Muscle of leg (tissue), 11 donors: ENCODE measurements around the gene RAB43. TPM values are rescaled to one million over a fixed set of nuclear protein-coding genes. Genes with fewer than 3 reads are reported as not detected.

Experiments used
- DNase-seq: peaks from one replicate; pipeline ENCODE4 v3.0.0; 2013
- H3K27ac ChIP-seq: one replicate; pipeline ENCODE4 v1.5.1; 2013; ENCODE audit warnings: mild to moderate bottlenecking, low read length, control low read depth
- H3K27me3 ChIP-seq: one replicate; pipeline ENCODE4 v1.6.1; 2013; ENCODE audit warnings: low read length; ENCODE audit not compliant: control insufficient read depth, insufficient read depth
- H3K36me3 ChIP-seq: one replicate; pipeline ENCODE4 v1.6.1; 2013; ENCODE audit warnings: low read length; ENCODE audit not compliant: control insufficient read depth, insufficient read depth
- H3K4me1 ChIP-seq: one replicate; pipeline ENCODE4 v1.6.1; 2013; ENCODE audit warnings: low read length; ENCODE audit not compliant: control insufficient read depth, insufficient read depth
- H3K4me3 ChIP-seq: one replicate; pipeline ENCODE4 v1.5.1; 2013; ENCODE audit warnings: low read length, control low read depth
- H3K9me3 ChIP-seq: replicated peaks from 2 replicates; pipeline ENCODE4 v1.6.1; 2013; ENCODE audit warnings: low read depth, low read length; ENCODE audit not compliant: control insufficient read depth
- WGBS: methylation state at CpG from one replicate; pipeline ENCODE4 v1.1.5; 2013; ENCODE audit warnings: missing lambda C conversion rate; ENCODE audit not compliant: insufficient coverage; 5-methylcytosine and 5-hydroxymethylcytosine counted together
- polyA plus RNA-seq, 8 donors: library from polyadenylated mRNA; unstranded; fragments of 120-200 nt; gene quantifications; one replicate each; pipeline versions ENCODE4 v1.2.1 to v1.2.3, GENCODE V29; 2013; ENCODE audit warnings: inconsistent platforms in 1 of 8, low replicate concordance in 1 of 8; ENCODE audit not compliant: insufficient read length in 8 of 8, insufficient read depth in 1 of 8
- total RNA-seq: library from RNA; stranded (reverse); fragments of 120-200 nt; gene quantifications from one replicate; pipeline ENCODE4 v1.2.4, GENCODE V29; 2013

Gene RAB43
- total and polyA plus RNA-seq, 9 donors, result 1.6 to 4.2 (median 2.7) TPM

DNA sequence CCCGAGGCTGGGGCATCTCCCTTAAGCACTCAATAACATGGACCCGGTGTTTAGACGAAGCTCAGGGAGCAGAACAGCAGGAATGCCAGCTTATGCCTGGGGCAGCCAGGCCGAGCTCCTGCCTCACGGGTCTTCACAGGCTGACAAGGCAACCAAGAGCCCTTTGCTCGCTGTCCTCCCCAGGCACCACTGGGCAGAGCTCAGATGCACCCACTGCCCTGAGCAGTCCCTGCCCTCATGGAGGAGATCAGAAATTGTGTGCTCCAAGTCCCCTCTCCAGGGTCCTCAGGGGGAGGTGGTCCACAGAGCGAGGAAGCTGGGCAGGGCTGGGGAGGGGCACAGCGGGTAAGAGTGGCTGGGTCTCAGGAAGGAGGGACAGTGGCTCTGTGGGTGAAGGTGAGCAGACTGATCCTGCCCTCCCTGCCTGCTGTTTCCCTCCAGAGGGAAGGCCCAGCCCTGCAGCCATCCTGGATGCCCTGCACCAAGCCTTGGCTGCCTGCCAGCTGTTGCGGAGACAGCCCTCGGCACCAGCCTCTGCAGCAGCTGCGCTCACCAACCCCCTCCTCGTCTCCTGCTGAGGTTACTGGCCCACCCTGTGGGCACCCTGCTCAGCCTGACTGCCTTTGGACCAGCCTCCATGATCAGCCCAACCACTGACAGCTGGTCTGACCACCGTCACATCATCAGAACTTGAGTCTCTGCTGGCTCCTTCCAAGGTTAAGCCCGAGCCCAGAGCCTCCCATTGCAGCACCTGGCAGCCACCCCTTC is 82.1 kb downstream of the RAB43 start:
- peaks cover 5% of the 10 kb centered on the region for H3K9me3 ChIP-seq
- peaks cover 7% of the 10 kb centered on the region for H3K27me3 ChIP-seq
- H3K36me3 ChIP-seq, result no peaks in the 10 kb centered on the region
- no peak overlapping the region for H3K4me3 ChIP-seq
- peaks cover 5% of the 10 kb centered on the region for H3K4me1 ChIP-seq
- DNase-seq, result peak; percentile 47
- no peak overlapping the region for H3K27ac ChIP-seq
- WGBS, result 51% methylated on average over 11 of the region's 14 CpGs

DNA sequence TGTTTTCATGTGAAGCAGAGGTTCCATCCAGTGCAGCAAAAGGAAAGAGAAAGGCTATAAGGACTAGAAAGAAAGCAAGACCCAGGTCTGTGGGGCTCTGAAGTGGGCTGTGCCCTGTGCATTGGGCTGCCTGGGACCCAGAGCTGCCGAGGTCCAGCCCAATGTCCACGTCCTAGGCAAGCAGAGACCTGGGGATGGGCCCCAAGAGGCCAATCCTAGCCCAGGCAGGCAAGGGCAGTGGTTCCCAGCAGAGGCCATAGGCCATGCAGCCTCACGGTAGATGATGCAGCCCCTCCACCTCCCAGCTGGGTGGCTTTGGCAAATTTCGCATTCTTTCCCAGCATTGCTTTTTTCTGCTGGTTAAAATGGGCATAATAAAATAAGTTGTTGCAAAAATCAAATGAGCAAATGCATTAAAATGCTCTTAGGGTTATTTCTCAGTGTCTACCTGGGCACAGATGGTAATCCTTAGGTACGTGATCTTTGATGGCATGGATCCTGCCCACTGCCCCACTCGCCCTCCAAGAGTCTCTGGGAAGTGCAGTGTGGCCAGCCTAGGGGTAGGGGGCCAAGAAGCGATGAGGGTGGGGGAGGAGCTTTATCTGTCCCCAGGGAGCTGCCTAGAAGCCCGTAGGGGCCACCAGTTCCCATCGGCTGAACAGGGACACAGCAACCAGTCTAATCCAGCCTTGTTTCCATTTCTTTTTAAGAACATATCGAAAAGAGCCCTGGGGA is 83.3 kb downstream of the RAB43 start:
- Histone ChIP-seq H3K4me3 (no peak overlapping the region), H3K4me1 (peaks cover 5% of the 10 kb centered on the region), H3K27ac (no peak overlapping the region), H3K9me3 (no peaks in the 10 kb centered on the region), H3K27me3 (peaks cover 3% of the 10 kb centered on the region), H3K36me3 (no peaks in the 10 kb centered on the region)
- DNase-seq, result no peak
- WGBS, result 61% methylated on average over 4 of the region's 10 CpGs

Other genes starting within 250 kb of the RAB43 start
- 25.6 TPM for gene ACAD9, start 242.2 kb downstream of the RAB43 start, total RNA-seq
- 10 to 100 TPM; 22.7 to 30.4 (median 25.7) TPM for gene ACAD9, start 242.2 kb downstream of the RAB43 start, polyA plus RNA-seq
- 0.27 TPM for gene CFAP92, start 127.7 kb downstream of the RAB43 start, total RNA-seq
- 1 to 10 TPM in 2 of 8 donors, under 1 TPM in 6; 0.55 to 1.1 (median 0.66) TPM for gene CFAP92, start 127.7 kb downstream of the RAB43 start, polyA plus RNA-seq
- 0.66 TPM for gene EFCC1, start 120.5 kb downstream of the RAB43 start, total RNA-seq
- 1 to 10 TPM in 1 of 8 donors, under 1 TPM in 7; 0.61 to 2.0 (median 0.82) TPM for gene EFCC1, start 120.5 kb downstream of the RAB43 start, polyA plus RNA-seq
- gene GP9, start 61.0 kb downstream of the RAB43 start, total RNA-seq, result 0.40 TPM
- under 1 TPM; 0.23 to 0.81 (median 0.52) TPM for gene GP9, start 61.0 kb downstream of the RAB43 start, polyA plus RNA-seq
- 35.6 TPM for gene ISY1, start 39.3 kb upstream of the RAB43 start, total RNA-seq
- 10 to 100 TPM; 33.4 to 47.6 (median 38.9) TPM for gene ISY1, start 39.3 kb upstream of the RAB43 start, polyA plus RNA-seq
- 236 TPM for gene CNBP, start 62.1 kb upstream of the RAB43 start, total RNA-seq
- gene CNBP, start 62.1 kb upstream of the RAB43 start, polyA plus RNA-seq, result 100 to 1,000 TPM; 273 to 327 (median 301) TPM
- 118 TPM for gene COPG1, start 127.8 kb upstream of the RAB43 start, total RNA-seq
- 100 to 1,000 TPM; 105 to 151 (median 112) TPM for gene COPG1, start 127.8 kb upstream of the RAB43 start, polyA plus RNA-seq
- 12.6 TPM for gene HMCES, start 157.1 kb upstream of the RAB43 start, total RNA-seq
- 10 to 100 TPM; 23.0 to 33.2 (median 25.4) TPM for gene HMCES, start 157.1 kb upstream of the RAB43 start, polyA plus RNA-seq